SK-N-DZ (cell line): ENCODE measurements around the gene RASA3.

Experiments
- DNase-seq: peaks from one replicate; pipeline ENCODE4 v3.0.0-alpha.2; 2015; ENCODE audit warnings: low spot score

Gene RASA3

GRCh38 chr13:114068656-114069318 lies 63.6 kb downstream of the RASA3 start:
- no peak for DNase-seq

- no peak for DNase-seq
Observed at GRCh38 chr13:114067886-114068651, 64.4 kb downstream of the RASA3 start.

DNA sequence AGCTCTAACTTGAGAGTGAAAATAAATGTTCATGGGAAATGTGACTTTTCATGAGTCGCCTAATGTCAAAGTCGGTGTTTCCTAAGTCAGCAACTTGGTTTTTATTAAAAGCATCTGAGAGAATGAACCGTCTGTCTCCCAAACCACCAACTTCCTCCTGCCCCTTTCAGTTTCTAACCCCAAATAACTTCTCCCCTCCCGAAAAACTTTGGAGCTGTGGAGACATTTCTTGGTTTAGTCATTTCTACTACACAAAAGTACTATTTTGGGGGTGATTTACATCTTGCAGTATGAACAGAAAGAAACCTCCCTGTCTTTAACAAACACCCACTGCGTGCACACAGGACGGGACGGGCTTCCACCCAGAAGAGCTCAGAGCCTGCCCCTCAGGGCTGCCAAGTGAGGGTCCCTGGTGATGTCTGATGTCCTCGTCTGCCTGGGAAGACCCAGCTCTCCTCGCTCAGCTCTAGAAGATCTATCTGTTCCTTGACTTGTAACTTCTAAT lies 65.0 kb downstream of the RASA3 start:
- DNase-seq = no peak

GRCh38 chr13:114066956-114067355 lies 65.5 kb downstream of the RASA3 start:
- no peak for DNase-seq

GRCh38 chr13:114065926-114066774 lies 66.3 kb downstream of the RASA3 start:
- DNase-seq = no peak

DNA sequence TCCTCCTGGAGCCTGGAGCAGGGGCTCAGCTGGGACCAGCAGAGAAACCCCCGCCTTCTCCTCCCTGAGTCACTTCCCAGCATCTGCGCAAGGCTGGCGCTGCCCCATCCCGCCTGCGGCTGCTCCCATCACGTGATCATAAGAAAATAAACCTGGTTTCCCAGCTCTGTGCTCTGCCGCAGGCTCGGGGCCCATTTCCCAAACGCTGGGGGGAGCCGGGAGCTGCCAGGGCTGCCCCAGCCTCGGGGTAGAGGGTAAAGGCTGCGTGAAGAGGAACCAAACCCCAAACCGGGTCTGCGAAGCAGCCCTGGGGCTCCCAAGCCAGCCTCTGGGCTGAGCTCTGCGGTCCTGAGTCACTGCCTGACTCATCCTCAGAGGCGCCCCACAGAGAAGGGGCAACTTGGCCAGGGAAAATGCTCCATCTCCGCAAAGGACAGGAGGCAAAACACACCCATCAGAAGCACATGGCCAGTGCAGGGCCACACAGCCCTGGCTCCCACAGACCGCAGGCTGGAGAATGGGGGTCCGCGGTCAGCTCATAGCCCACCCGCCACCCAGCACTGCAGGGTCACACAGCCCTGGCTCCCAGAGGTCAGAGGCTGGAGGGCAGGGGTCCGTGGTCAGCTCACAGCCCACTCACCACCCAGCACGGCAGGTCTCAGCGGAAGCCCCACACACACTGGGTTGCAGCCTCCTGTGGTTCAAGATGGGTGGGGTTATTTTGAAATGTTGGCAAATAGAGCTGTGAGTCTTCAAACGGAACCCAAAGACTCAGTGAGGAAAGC lies 67.1 kb downstream of the RASA3 start:
- peak; percentile 85 for DNase-seq

DNA sequence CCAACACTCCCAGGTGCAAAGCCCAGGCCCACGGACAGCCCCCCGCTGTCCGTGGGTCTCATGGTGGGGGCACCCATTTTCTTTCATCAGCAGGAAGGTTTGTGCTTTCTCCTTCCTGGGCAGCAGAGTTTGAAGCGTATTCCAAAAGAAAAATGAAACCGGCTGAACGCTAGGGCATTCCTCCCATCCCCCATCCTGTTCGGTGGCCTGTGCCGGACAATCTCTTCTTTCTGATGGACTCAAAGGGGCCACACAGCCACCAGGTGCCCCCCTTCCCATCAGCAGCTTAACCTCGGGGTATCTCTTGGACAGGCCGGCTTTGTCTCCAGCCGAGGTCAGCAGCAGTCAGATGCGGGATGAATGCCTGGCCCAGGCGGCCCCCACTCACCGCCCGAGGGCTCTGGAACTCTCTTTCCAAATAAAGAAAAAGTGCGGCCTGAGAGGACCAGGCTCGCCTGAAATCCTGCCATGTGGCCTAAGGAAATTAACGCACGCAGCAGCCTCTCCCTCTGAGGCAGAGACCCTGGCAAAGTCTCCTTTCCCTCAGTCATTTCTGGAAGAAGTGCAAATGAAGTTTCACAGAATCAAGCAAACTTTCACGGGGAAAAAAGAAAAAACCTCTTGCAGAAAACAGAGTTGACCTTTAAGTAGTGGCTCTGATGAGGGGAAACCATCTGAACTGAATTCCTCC lies 67.8 kb downstream of the RASA3 start:
- DNase-seq = no peak

DNA sequence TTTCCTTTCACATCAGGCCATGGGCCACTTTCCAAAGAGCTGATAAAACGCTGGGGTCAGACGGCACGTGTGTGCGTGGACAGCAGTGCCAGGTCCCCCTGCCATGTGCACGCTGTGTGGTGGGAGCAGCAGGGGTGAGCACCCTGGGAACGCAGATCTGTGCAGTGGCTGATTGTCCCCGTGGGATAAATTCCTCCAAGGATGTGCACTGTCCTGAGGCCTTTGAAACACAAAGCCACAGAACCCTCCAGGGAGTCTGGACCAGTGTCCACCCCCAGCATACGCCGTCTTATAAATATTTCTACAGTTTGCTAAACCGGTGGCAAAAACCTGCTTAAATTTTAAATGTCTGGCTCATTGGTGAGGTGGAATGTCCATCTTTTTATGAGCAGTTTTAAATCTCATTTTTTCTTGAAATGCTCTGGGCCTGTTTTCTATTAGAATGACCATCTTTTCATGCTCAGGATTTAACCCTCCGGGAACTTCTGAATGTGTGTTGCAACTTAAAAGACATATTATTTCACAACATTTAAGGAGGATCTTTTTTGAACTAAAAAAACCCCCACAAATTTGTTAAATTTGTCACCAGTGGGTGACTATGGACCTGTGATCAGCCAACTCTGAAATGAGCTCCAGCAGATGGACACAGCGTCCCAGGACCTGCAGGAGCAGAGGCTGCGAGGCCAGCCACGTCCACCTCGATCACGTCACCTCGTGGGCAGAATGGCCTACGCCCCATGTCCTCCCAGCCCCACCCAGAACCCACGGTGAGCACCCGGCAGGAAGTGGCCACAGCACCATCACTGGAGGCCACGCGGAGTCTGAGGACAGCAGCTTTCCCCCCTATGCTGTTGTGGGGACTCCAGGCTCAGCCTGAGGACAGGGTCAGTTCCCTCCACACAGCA lies 68.6 kb downstream of the RASA3 start:
- no peak for DNase-seq

GRCh38 chr13:114062754-114063153 lies 69.7 kb downstream of the RASA3 start:
- DNase-seq = no peak

DNA sequence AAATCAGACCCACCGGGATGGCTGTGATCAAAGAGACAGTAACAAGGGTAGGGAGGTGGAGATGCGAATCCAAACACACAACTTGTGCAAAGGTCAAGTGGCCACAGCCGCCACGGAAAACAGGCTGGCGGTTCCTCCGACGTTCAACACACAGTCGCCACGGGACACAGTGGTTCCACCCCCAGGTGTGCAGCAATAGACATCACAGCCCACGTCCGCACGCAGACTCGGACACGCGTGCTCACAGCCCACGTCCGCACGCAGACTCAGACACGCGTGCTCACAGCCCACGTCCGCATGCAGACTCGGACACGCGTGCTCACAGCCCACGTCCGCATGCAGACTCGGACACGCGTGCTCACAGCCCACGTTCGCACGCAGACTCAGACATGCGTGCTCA lies 70.1 kb downstream of the RASA3 start:
- DNase-seq = no peak

- no peak for DNase-seq
Observed at GRCh38 chr13:114061744-114062143, 70.7 kb downstream of the RASA3 start.

DNA sequence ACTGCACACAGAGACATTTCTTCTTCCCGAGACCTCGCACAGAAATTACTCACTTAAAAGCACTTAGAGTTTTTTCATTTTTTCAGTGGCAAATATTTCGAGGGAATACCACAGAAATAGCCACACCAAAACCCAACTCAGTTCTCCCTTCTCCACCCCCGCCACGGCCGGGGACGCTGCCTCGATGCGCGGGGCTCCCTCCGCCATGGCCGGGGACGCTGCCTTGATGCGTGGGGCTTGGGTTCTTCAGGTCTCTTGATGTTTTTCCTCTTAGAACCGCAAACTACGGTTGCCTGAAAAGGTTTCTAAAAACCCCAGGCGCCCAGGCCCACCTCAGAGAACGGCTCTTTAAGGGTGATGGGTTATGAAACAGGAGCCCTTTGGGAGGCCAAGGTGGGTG lies 71.4 kb downstream of the RASA3 start:
- DNase-seq = no peak

DNA sequence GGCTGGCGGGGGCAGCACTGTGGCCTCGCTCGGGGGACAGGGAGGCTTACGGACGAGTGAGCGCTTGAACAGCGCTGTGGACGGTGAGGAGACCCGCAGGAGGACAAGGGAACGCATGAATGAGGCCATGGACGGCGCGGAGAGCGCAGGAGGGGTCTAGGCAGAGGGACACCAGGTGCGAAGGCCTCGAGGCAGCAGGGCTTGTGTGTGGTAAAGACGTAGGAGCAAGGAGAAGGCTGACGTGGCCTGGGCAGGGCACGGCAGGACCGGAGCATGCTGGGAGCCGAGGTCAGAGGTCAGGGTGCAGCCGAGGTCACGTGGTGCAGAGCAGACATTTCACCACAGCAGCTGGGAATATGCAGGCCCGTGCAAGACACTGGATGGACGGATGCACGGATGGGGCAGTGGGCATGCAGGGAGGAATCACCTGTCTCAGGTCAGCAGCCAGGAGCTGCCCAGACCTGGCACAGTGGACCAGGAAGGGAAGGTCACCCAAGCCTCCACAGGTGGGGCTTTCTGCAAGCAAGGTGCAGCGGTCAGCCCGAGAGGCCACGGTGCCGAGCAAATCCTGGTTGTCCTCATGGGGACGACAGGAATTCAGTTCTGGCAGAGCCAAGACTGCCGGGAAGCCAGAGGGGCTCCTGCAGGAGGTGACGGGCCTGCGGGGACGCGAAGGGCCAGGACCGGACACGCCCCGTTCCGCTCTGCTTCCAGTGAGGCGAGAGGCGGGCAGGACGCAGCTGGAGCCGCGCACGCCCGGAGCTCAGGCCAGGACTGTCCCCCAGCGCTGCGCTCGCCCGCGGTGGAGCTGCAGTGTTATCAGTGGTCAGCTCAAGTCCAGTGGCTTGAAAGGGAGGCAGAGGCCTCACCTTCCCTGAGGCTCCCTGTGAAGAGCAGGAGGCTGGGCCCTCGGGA lies 72.2 kb downstream of the RASA3 start:
- no peak for DNase-seq

GRCh38 chr13:114059428-114059827 lies 73.0 kb downstream of the RASA3 start:
- no peak for DNase-seq

DNA sequence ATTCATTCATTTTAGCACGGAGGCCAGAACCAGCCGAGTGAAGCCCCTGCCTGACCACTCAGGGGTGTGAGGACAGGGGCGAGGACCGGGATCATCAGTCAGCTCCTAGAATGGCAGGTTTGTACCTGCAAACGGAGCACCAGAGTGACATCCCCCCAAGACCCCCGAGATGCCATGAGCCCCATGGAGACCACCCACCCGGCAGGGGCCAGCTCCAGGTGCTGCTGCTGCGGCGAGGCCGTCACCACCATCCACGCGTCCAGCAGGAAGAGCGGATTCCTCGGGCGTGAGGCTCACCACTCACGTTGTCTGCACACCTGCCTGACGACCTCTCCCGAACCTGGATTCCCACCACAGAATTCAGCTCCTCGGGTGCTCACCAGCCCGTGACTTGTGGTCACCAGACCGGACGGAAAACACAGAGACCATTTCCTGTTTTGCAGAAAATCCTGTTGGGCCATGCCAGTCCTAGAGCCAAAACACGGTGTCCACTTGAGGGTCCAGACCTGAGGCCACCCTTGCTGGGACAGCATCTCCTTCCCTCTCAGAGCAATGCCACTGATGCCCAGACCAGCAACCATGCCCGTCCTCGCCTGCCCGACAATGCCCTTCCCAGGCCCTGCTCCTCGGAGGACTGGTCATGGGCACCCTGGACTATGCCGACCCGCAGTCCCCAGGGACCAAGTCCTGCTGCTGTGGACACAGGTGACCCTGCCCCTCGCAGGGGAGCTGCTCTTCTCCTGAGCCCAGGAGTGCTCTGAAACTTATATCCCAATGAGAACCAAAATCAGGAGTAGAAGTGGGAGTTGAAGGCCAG lies 74.2 kb downstream of the RASA3 start:
- no peak for DNase-seq

DNA sequence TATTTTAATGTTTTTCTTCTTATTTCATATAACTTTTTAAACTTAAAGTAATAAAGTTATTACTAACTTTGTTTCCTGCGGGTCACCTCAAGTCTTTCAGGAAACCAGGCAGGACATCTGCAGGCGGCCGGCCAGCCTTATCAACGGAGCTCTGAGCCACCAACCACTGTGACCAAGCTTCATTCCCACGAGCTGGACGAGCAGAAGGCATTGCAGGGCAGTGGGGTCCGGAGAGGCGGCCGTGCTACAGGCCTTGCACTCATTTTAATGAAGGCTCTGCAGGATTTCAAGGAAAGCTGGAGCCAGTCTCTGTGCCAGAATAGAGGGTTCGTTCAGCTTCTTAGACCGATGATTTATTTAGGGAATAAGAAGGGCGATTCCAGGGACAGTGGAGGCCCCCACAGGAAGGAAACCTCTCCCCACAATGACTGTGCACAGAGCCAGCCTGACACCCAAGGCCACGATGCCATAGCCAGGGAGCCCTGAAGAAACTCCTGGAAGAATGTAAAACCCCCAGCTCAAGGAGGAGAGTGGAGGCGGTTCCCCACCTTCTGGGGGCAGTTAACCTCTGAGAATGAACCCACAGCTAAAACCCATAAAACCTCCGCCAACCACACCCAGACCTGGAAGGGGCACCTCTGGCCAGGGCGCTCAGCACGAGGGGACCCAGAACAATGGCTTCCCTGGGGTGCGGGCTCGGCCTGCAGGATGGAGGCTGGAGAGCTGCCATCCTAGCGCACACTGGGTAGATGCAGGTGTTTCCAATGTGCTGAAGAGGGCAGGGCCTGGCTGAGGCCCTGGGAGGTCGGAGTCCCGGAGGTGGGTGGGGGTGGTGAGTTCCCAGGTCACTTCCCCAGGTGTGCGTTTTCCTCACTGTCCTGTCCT lies 75.0 kb downstream of the RASA3 start:
- no peak for DNase-seq
